Stomach (tissue), 4 donors: ENCODE data around the gene RAB43.

Experiments used
- CTCF ChIP-seq, 7 experiments: fragments of 450-650 bp in 4 of 7; fragments of 200-600 bp in 3 of 7; sonication (generic) in 3 of 7; IDR thresholded peaks; one replicate each; pipeline ENCODE4 v1.5.1; 2016 to 2019; ENCODE audit warnings: antibody characterized with exemption in 7 of 7, control low read depth in 2 of 7, mild to moderate bottlenecking in 1 of 7
- EP300 ChIP-seq: sonication (generic); formaldehyde crosslinking; IDR thresholded peaks from one replicate; pipeline ENCODE4 v1.6.1; 2017; ENCODE audit warnings: antibody characterized with exemption
- POLR2A ChIP-seq, 4 donors: fragments of 450-650 bp; IDR thresholded peaks; one replicate each; pipeline ENCODE4 v1.6.1; 2016; ENCODE audit warnings: antibody characterized with exemption in 4 of 4, control low read depth in 2 of 4, mild to moderate bottlenecking in 1 of 4, moderate library complexity in 1 of 4
- POLR2AphosphoS5 ChIP-seq, 3 donors: sonication (generic); formaldehyde crosslinking; IDR thresholded peaks; one replicate each; pipeline ENCODE4 v1.6.1; 2016; ENCODE audit warnings: antibody characterized with exemption in 3 of 3

- TF ChIP-seq CTCF (IDR thresholded peaks at IDR 0.05) (no peak), POLR2A (IDR thresholded peaks at IDR 0.05) (no peak), EP300 (no peak), POLR2AphosphoS5 (IDR thresholded peaks at IDR 0.05) (no peak)
These were observed 83.3 kb downstream of the RAB43 start for GRCh38 chr3:129038121-129038855.
